HepG2 (cell line): ENCODE results near the gene SRSF2. TPM values are rescaled to one million over a fixed set of nuclear protein-coding genes. Genes with fewer than 3 reads are reported as not detected.

ENCODE experiments used
- AGO2 ChIP-seq: fragments of 200-400 bp; formaldehyde crosslinking; optimal IDR thresholded peaks from 2 replicates; pipeline ENCODE3; 2017; ENCODE audit warnings: mild to moderate bottlenecking, low read depth, low read length, moderate library complexity
- ARID2 ChIP-seq: sonication (generic); formaldehyde crosslinking; IDR thresholded peaks from 2 replicates; pipeline ENCODE4 v1.8.1; 2022; ENCODE audit warnings: mild to moderate bottlenecking, missing genetic modification reagents, borderline replicate concordance
- ATF3 ChIP-seq: sonication (generic); formaldehyde crosslinking; IDR thresholded peaks from 2 replicates; pipeline ENCODE4 v1.4.0; 2020; ENCODE audit warnings: missing genetic modification reagents
- GATAD1 ChIP-seq: IDR thresholded peaks from 2 replicates; pipeline ENCODE4 v1.6.1; 2016; ENCODE audit warnings: missing genetic modification reagents, missing compliant biosample characterization
- HNRNPL ChIP-seq: fragments of 200-400 bp; formaldehyde crosslinking; IDR thresholded peaks from 2 replicates; pipeline ENCODE4 v1.6.1; 2017; ENCODE audit warnings: mild to moderate bottlenecking, low read depth, low read length
- ISX ChIP-seq: sonication (generic); formaldehyde crosslinking; conservative IDR thresholded peaks from 2 replicates; pipeline ENCODE4 v1.5.0; 2020; ENCODE audit warnings: missing genetic modification reagents
- MED8 ChIP-seq: sonication (generic); formaldehyde crosslinking; IDR thresholded peaks from 2 replicates; pipeline ENCODE4 v1.8.1; 2023; ENCODE audit warnings: mild to moderate bottlenecking, missing genetic modification reagents; ENCODE audit not compliant: insufficient replicate concordance
- MIXL1 ChIP-seq: IDR thresholded peaks from 2 replicates; pipeline ENCODE4 v1.6.1; 2016
- MXD4 ChIP-seq: IDR thresholded peaks from 2 replicates; pipeline ENCODE4 v1.6.1; 2016; ENCODE audit warnings: mild to moderate bottlenecking, missing biosample characterization, missing genetic modification reagents
- MXI1 ChIP-seq: IDR thresholded peaks from 3 replicates; pipeline ENCODE4 v1.6.1; 2012; ENCODE audit warnings: low read depth, low read length, inconsistent platforms, borderline replicate concordance
- NFE2L2 ChIP-seq: fragments of 150-350 bp; IDR thresholded peaks from 2 replicates; pipeline ENCODE4 v1.6.1; 2014; ENCODE audit warnings: low read length
- TFDP1 ChIP-seq: IDR thresholded peaks from 2 replicates; pipeline ENCODE4 v1.6.1; 2016; ENCODE audit warnings: missing compliant biosample characterization, missing genetic modification reagents, borderline replicate concordance
- TIGD3 ChIP-seq: sonication (generic); formaldehyde crosslinking; IDR thresholded peaks from 2 replicates; pipeline ENCODE4 v1.5.1; 2020; ENCODE audit warnings: mild to moderate bottlenecking, missing genetic modification reagents, borderline replicate concordance
- ZBTB8A ChIP-seq: sonication (generic); formaldehyde crosslinking; IDR thresholded peaks from 2 replicates; pipeline ENCODE4 v1.4.0; 2020; ENCODE audit warnings: mild to moderate bottlenecking, low read depth, missing genetic modification reagents, borderline replicate concordance
- ZFP36 ChIP-seq: fragments of 150-350 bp; IDR thresholded peaks from 2 replicates; pipeline ENCODE4 v1.6.1; 2018; ENCODE audit warnings: borderline replicate concordance, low read length, low read depth; ENCODE audit not compliant: partially characterized antibody
- ZNF124 ChIP-seq: sonication (generic); formaldehyde crosslinking; IDR thresholded peaks from 2 replicates; pipeline ENCODE4 v1.4.0; 2020; ENCODE audit warnings: missing genetic modification reagents
- ZNF329 ChIP-seq: sonication (generic); formaldehyde crosslinking; IDR thresholded peaks from 2 replicates; pipeline ENCODE4 v1.9.0; 2021; ENCODE audit warnings: low read depth, mild to moderate bottlenecking, missing genetic modification reagents
- ZNF414 ChIP-seq: sonication (generic); formaldehyde crosslinking; IDR thresholded peaks from 2 replicates; pipeline ENCODE4 v1.5.0; 2020; ENCODE audit warnings: missing genetic modification reagents
- ZNF564 ChIP-seq: sonication (generic); formaldehyde crosslinking; IDR thresholded peaks from 2 replicates; pipeline ENCODE4 v1.8.1; 2023; ENCODE audit warnings: mild to moderate bottlenecking, missing genetic modification reagents
- ZNF572 ChIP-seq: sonication (generic); formaldehyde crosslinking; IDR thresholded peaks from 2 replicates; pipeline ENCODE4 v1.5.1; 2020; ENCODE audit warnings: mild to moderate bottlenecking, missing genetic modification reagents
- ZNF704 ChIP-seq: sonication (generic); formaldehyde crosslinking; IDR thresholded peaks from 2 replicates; pipeline ENCODE4 v1.8.1; 2023; ENCODE audit warnings: mild to moderate bottlenecking, inconsistent platforms, moderate library complexity, missing genetic modification reagents, borderline replicate concordance
- ZSCAN9 ChIP-seq: IDR thresholded peaks from 2 replicates; pipeline ENCODE4 v1.6.1; 2016; ENCODE audit warnings: borderline replicate concordance
- polyA plus RNA-seq, 8 experiments: library from polyadenylated mRNA; depleted of rRNA in 3 of 8; stranded (reverse) in 7 of 8; unstranded in 1 of 8; fragments of >200 nt; fragmentation: Illumina TruSeq in 4 of 8; extraction: Trizol in 4 of 8; gene quantifications; 2 replicates each; pipeline versions ENCODE4 v1.2.1 to v1.2.3, GENCODE V29; 2011 to 2016; ENCODE audit warnings: low read depth in 4 of 8, missing spikeins in 1 of 8, mixed read lengths in 1 of 8; ENCODE audit not compliant: insufficient read depth in 1 of 8
- total RNA-seq, 5 experiments: library from RNA; depleted of rRNA; stranded (reverse); fragments of >200 nt; fragmentation: Illumina TruSeq; extraction: Trizol; gene quantifications; 2 replicates each; pipeline ENCODE4 v1.2.3, GENCODE V29; 2016; ENCODE audit warnings: low read depth in 1 of 5

Gene SRSF2
- total and polyA plus RNA-seq, 2 of the 13 experiments (the other 11 are each of a cell fraction or from before 2014, with no cell fraction given): 306 to 319 TPM

- TF ChIP-seq ZNF704 (CRISPR knock-in tag): no peak
- TF ChIP-seq ZNF329: no peak
- no peak for TF ChIP-seq GATAD1 (CRISPR knock-in tag)
- TF ChIP-seq MIXL1 (CRISPR knock-in tag): no peak
- no peak for TF ChIP-seq MED8 (CRISPR knock-in tag)
- TF ChIP-seq ARID2 (CRISPR knock-in tag): no peak
- no peak for TF ChIP-seq TFDP1
- no peak for TF ChIP-seq NFE2L2
- peak; percentile 23; the same call in 1 of the 2 replicates for TF ChIP-seq ZSCAN9 (CRISPR knock-in tag)
- TF ChIP-seq AGO2: no peak
- 0 out of 2 replicates have a peak, but pooled peaks have one; percentile 29 for TF ChIP-seq ZNF124 (CRISPR knock-in tag)
- TF ChIP-seq ZNF572 (CRISPR knock-in tag): no peak
- no peak for TF ChIP-seq ZNF414
- TF ChIP-seq ZFP36: no peak
- TF ChIP-seq TIGD3 (CRISPR knock-in tag): 0 out of 2 replicates have a peak, but pooled peaks have one; percentile 73
- no peak for TF ChIP-seq ISX (CRISPR knock-in tag)
- TF ChIP-seq ATF3 (CRISPR knock-in tag): peak; percentile 7; the same call in 1 of the 2 replicates
- no peak for TF ChIP-seq ZNF564 (CRISPR knock-in tag)
- TF ChIP-seq MXD4 (CRISPR knock-in tag): no peak
- TF ChIP-seq MXI1: peak; percentile 20; the same call in 1 of the 3 replicates
- TF ChIP-seq HNRNPL: no peak
- TF ChIP-seq ZBTB8A (CRISPR knock-in tag): no peak
Measured at GRCh38 chr17:76710863-76711611, 26.1 kb downstream of the SRSF2 start, which contains the start of gene MXRA7 (continued).
